HCT116 (cell line): Measurements from ENCODE around the gene SMG5. TPM values are rescaled to one million over a fixed set of nuclear protein-coding genes. Genes with fewer than 3 reads are reported as not detected.

Source experiments
- ATAC-seq: fragments of 200-7000 bp; cut with Tn5 transposase; 2 replicates; pipeline ENCODE4 v1.9.1; 2020; ENCODE audit warnings: mild to moderate bottlenecking, moderate library complexity
- BruUV-seq: library from RNA; stranded (reverse); fragments of 400-500 nt; replicated peaks from 2 replicates; lab custom pipeline; 2021; lab: Mats Ljungman, UMichigan
- CTCF ChIA-PET: fragments of 300-600 bp; sonication (Branson Sonifier 250); formaldehyde crosslinking; loops from one replicate; lab custom pipeline; 2021; ENCODE audit warnings: antibody characterized with exemption; lab: Charles Lee
- POLR2A ChIA-PET: fragments of 300-600, 350-600 bp; sonication (Branson Sonifier 250); formaldehyde crosslinking; loops from one replicate; lab custom pipeline; 2021; ENCODE audit warnings: antibody characterized with exemption; lab: Charles Lee
- RAD21 ChIA-PET, 2 experiments: fragments of 300-600 bp; sonication (Branson Sonifier 250); formaldehyde crosslinking; loops; one replicate each; lab custom pipeline; 2023; ENCODE audit warnings: low total read pairs in 2 of 2; ENCODE audit not compliant: uncharacterized antibody in 2 of 2, unreplicated experiment in 2 of 2, low non-redundant PET in 1 of 2; lab: Charles Lee
- DNase-seq: peaks from one replicate; pipeline ENCODE4 v3.0.0-alpha.2; 2010; ENCODE audit warnings: low read depth, low spot score
- H2AFZ ChIP-seq: fragments of 200-600 bp; shearing (Covaris generic), sonication (generic); 2 replicates; pipeline ENCODE4 v1.6.1; 2017; ENCODE audit warnings: low read depth, mixed run types, mixed read lengths, antibody characterized with exemption, low read length; ENCODE audit not compliant: poor library complexity, severe bottlenecking
- H3K27ac ChIP-seq: 2 replicates; pipeline ENCODE4 v1.5.1; 2012; ENCODE audit warnings: low read depth, low read length
- H3K27me3 ChIP-seq: fragments of 200-600 bp; sonication (generic); 2 replicates; pipeline ENCODE4 v1.6.1; 2016; ENCODE audit warnings: mixed run types, low read length, mixed read lengths; ENCODE audit not compliant: insufficient read depth
- H3K36me3 ChIP-seq, 2 experiments: fragments of 200-500 bp in 1 of 2; fragments of 200-600 bp in 1 of 2; sonication (Bioruptor generic) in 1 of 2; sonication (generic) in 1 of 2; 2 replicates each; pipeline versions ENCODE4 v1.5.1 to v1.6.1; 2014 to 2016; ENCODE audit warnings: low read length in 2 of 2, inconsistent platforms in 1 of 2, mixed read lengths in 1 of 2, mixed run types in 1 of 2; ENCODE audit not compliant: insufficient read depth in 2 of 2, control insufficient read depth in 1 of 2
- H3K4me1 ChIP-seq, 2 experiments: fragments of 200-600 bp in 1 of 2; sonication (generic) in 1 of 2; 2 replicates each; pipeline versions ENCODE4 v1.5.1 to v1.6.1; 2012 to 2017; ENCODE audit warnings: low read length in 2 of 2, inconsistent platforms in 1 of 2, mild to moderate bottlenecking in 1 of 2, mixed read lengths in 1 of 2, mixed run types in 1 of 2, moderate library complexity in 1 of 2; ENCODE audit not compliant: insufficient read depth in 2 of 2, control insufficient read depth in 1 of 2
- H3K4me2 ChIP-seq: fragments of 200-600 bp; sonication (generic); 2 replicates; pipeline ENCODE4 v1.6.1; 2017; ENCODE audit warnings: mixed run types, low read length, mixed read lengths
- H3K4me3 ChIP-seq, 2 experiments: fragments of 200-600 bp in 1 of 2; sonication (generic) in 1 of 2; replicated peaks in 1 of 2; 2 replicates each; pipeline ENCODE4 v1.5.1; 2011 to 2016; ENCODE audit warnings: low read length in 2 of 2, control low read depth in 1 of 2, low read depth in 1 of 2, mild to moderate bottlenecking in 1 of 2, mixed read lengths in 1 of 2, mixed run types in 1 of 2
- H3K79me2 ChIP-seq: fragments of 200-600 bp; sonication (generic); 2 replicates; pipeline ENCODE4 v1.6.1; 2017; ENCODE audit warnings: mild to moderate bottlenecking, mixed run types, low read length, moderate library complexity, mixed read lengths; ENCODE audit not compliant: insufficient read depth
- H3K9ac ChIP-seq: fragments of 200-600 bp; sonication (generic); 2 replicates; pipeline ENCODE4 v1.6.1; 2016; ENCODE audit warnings: low read length, mixed read lengths
- H3K9me2 ChIP-seq: fragments of 200-600 bp; sonication (generic), shearing (Covaris generic); 2 replicates; pipeline ENCODE4 v1.6.1; 2017; ENCODE audit warnings: mixed run types, mild to moderate bottlenecking, moderate library complexity; ENCODE audit not compliant: insufficient read depth
- H3K9me3 ChIP-seq, 2 experiments: fragments of 200-500 bp in 1 of 2; fragments of 200-600 bp in 1 of 2; sonication (Bioruptor generic) in 1 of 2; sonication (generic) in 1 of 2; 2 replicates each; pipeline ENCODE4 v1.6.1; 2014 to 2017; ENCODE audit warnings: low read length in 2 of 2, mixed read lengths in 2 of 2, inconsistent platforms in 1 of 2, low read depth in 1 of 2, mild to moderate bottlenecking in 1 of 2, mixed run types in 1 of 2, moderate library complexity in 1 of 2; ENCODE audit not compliant: control insufficient read depth in 1 of 2, insufficient read depth in 1 of 2
- H4K20me1 ChIP-seq: fragments of 200-600 bp; sonication (generic), shearing (Covaris generic); 2 replicates; pipeline ENCODE4 v1.6.1; 2017; ENCODE audit warnings: mixed run types, mild to moderate bottlenecking, moderate library complexity; ENCODE audit not compliant: insufficient read depth
- ATF3 ChIP-seq: IDR thresholded peaks from 2 replicates; pipeline ENCODE4 v1.6.1; 2012
- CEBPB ChIP-seq: IDR thresholded peaks from 2 replicates; pipeline ENCODE4 v1.6.1; 2012; ENCODE audit warnings: low read depth
- CTCF ChIP-seq, 3 experiments: fragments of 200-600 bp in 1 of 3; sonication (generic) in 1 of 3; IDR thresholded peaks in 2 of 3; conservative IDR thresholded peaks in 1 of 3; 2 replicates each; pipeline ENCODE4 v1.5.1; 2012 to 2017; ENCODE audit warnings: low read depth in 2 of 3, low read length in 2 of 3, antibody characterized with exemption in 1 of 3, borderline replicate concordance in 1 of 3, control low read depth in 1 of 3, mild to moderate bottlenecking in 1 of 3, mixed read lengths in 1 of 3, mixed run types in 1 of 3, moderate library complexity in 1 of 3; ENCODE audit not compliant: insufficient read depth in 1 of 3
- EGR1 ChIP-seq: IDR thresholded peaks from 2 replicates; pipeline ENCODE4 v1.6.1; 2012; ENCODE audit warnings: low read depth
- ELF1 ChIP-seq: IDR thresholded peaks from 2 replicates; pipeline ENCODE4 v1.6.1; 2012; ENCODE audit warnings: low read depth, borderline replicate concordance
- EZH2phosphoT487 ChIP-seq: fragments of 200-600 bp; IDR thresholded peaks from 2 replicates; pipeline ENCODE4 v1.6.1; 2018; ENCODE audit warnings: antibody characterized with exemption, borderline replicate concordance
- FOSL1 ChIP-seq: IDR thresholded peaks from 2 replicates; pipeline ENCODE4 v1.6.1; 2012; ENCODE audit warnings: low read depth
- JUND ChIP-seq: IDR thresholded peaks from 2 replicates; pipeline ENCODE4 v1.6.1; 2012
- MAX ChIP-seq: IDR thresholded peaks from 2 replicates; pipeline ENCODE4 v1.6.1; 2012
- POLR2A ChIP-seq: IDR thresholded peaks from 2 replicates; pipeline ENCODE4 v1.7.0; 2011; ENCODE audit warnings: borderline replicate concordance; ENCODE audit not compliant: insufficient read depth, insufficient read length; ENCODE audit errors: extremely low read depth
- POLR2AphosphoS5 ChIP-seq: IDR thresholded peaks from 2 replicates; pipeline ENCODE4 v1.6.1; 2011; ENCODE audit warnings: mild to moderate bottlenecking, low read depth, low read length, moderate library complexity
- RAD21 ChIP-seq: IDR thresholded peaks from 2 replicates; pipeline ENCODE4 v1.6.1; 2012; ENCODE audit warnings: low read depth, mild to moderate bottlenecking
- SP1 ChIP-seq: IDR thresholded peaks from 2 replicates; pipeline ENCODE4 v1.6.1; 2012; ENCODE audit warnings: low read depth
- SRF ChIP-seq: IDR thresholded peaks from 2 replicates; pipeline ENCODE4 v1.6.1; 2012; ENCODE audit warnings: low read depth
- TCF7L2 ChIP-seq: IDR thresholded peaks from 2 replicates; pipeline ENCODE4 v1.7.0; 2011; ENCODE audit warnings: borderline replicate concordance, inconsistent platforms; ENCODE audit not compliant: insufficient read depth, insufficient read length; ENCODE audit errors: extremely low read depth
- YY1 ChIP-seq: IDR thresholded peaks from 2 replicates; pipeline ENCODE4 v1.6.1; 2011; ENCODE audit warnings: low read length, low read depth, moderate library complexity, mild to moderate bottlenecking; ENCODE audit not compliant: insufficient replicate concordance; ENCODE audit errors: extremely low read depth
- ZBTB33 ChIP-seq: IDR thresholded peaks from 2 replicates; pipeline ENCODE4 v1.6.1; 2011; ENCODE audit warnings: mild to moderate bottlenecking, low read length, moderate library complexity; ENCODE audit not compliant: insufficient replicate concordance; ENCODE audit errors: extremely low read depth
- ZFX ChIP-seq: fragments of 450-650 bp; IDR thresholded peaks from 2 replicates; pipeline ENCODE4 v1.6.1; 2017
- ZNF274 ChIP-seq: fragments of 200-500 bp; sonication (Bioruptor generic); IDR thresholded peaks from 2 replicates; pipeline ENCODE4 v1.6.1; 2014; ENCODE audit warnings: mild to moderate bottlenecking, low read depth, low read length, inconsistent platforms
- intact Hi-C: fragments of 100-400 bp; cut with micrococcal nuclease; formaldehyde crosslinking; loops from 2 replicates; pipeline ENCODE4 v1.10.0; 2022
- total RNA-seq: library from RNA; stranded (reverse); gene quantifications from one replicate; pipeline ENCODE4 v1.2.1, GENCODE V29; 2021; ENCODE audit not compliant: unreplicated experiment

Gene SMG5
- total RNA-seq, 1 experiment from 2014 or later = 75.2 TPM

GRCh38 chr1:156276532-156276931, 6.1 kb downstream of the SMG5 start:
- no peaks in the 10 kb centered on the region for H3K9me3 ChIP-seq
- no peaks in the 10 kb centered on the region for H3K9me2 ChIP-seq
- no peak for TF ChIP-seq ZNF274
- TF ChIP-seq ZBTB33 = no peak
- TF ChIP-seq RAD21 = no peak
- TF ChIP-seq POLR2A = no peak
- no peak for TF ChIP-seq CTCF (IDR thresholded peaks at IDR 0.05 in 2 of 3, conservative IDR thresholded peaks at IDR 0.05 in 1 of 3; ENCODE audit: borderline replicate concordance in 1 of 3, insufficient read depth in 1 of 3, low read depth in 2 of 3, low read length in 2 of 3)
- TF ChIP-seq ZFX = no peak
- no peak for TF ChIP-seq JUND
- TF ChIP-seq MAX = no peak
- TF ChIP-seq POLR2AphosphoS5 = no peak
- no peak for TF ChIP-seq FOSL1
- no peak for TF ChIP-seq ATF3
- TF ChIP-seq CEBPB = no peak
- TF ChIP-seq YY1 = no peak
- no peak for TF ChIP-seq SRF
- no peak for TF ChIP-seq SP1
- TF ChIP-seq EZH2phosphoT487 = no peak
- TF ChIP-seq TCF7L2 = no peak
- no peak for TF ChIP-seq ELF1
- no peak for TF ChIP-seq EGR1
- TF ChIP-seq, all 23 proteins: peak for 0
- POLR2A ChIA-PET = no interaction called here
- DNase-seq (no peak), ATAC-seq (no peak)
- RAD21 ChIA-PET = no interaction called here
- no peak overlapping the region for H2AFZ ChIP-seq
- no peaks in the 10 kb centered on the region for H3K27me3 ChIP-seq
- CTCF ChIA-PET = no interaction called here
- BruUV-seq = no TSS peak
- peaks cover 8% of the 10 kb centered on the region; the same call in 1 of the 2 replicates for H4K20me1 ChIP-seq
- no peak overlapping the region for H3K4me3 ChIP-seq
- peaks cover 10 to 11% of the 10 kb centered on the region in 2 experiments for H3K4me1 ChIP-seq
- no peak overlapping the region for H3K27ac ChIP-seq
- intact Hi-C loops = no loop called here
- H3K9ac ChIP-seq = no peak overlapping the region
- H3K79me2 ChIP-seq = peaks cover 42% of the 10 kb centered on the region
- no peak overlapping the region for H3K4me2 ChIP-seq
- peaks cover 65 to 82% of the 10 kb centered on the region in 2 experiments for H3K36me3 ChIP-seq
